Neutrophil (primary cell): ENCODE measurements around the gene WNT6.

Experiments
- H3K27ac ChIP-seq: fragments of 200-600 bp; sonication (generic); 2 replicates; pipeline ENCODE4 v1.5.1; 2016; ENCODE audit warnings: mild to moderate bottlenecking, moderate library complexity
- H3K27me3 ChIP-seq: fragments of 200-600 bp; sonication (generic); 2 replicates; pipeline ENCODE4 v1.6.0; 2016; ENCODE audit warnings: mild to moderate bottlenecking
- H3K36me3 ChIP-seq: fragments of 200-600 bp; sonication (generic); 2 replicates; pipeline ENCODE4 v1.5.1; 2017
- H3K4me1 ChIP-seq, 2 experiments: fragments of 200-600 bp in 1 of 2; sonication (generic) in 1 of 2; 1 replicate in 1 of 2; 2 replicates in 1 of 2; pipeline versions ENCODE4 v1.5.1 to v1.6.1; 2013 to 2016; ENCODE audit warnings: low read depth in 1 of 2, low read length in 1 of 2, mild to moderate bottlenecking in 1 of 2, moderate library complexity in 1 of 2; ENCODE audit not compliant: control insufficient read depth in 1 of 2, insufficient read depth in 1 of 2
- H3K4me3 ChIP-seq, 2 experiments: fragments of 200-600 bp in 1 of 2; sonication (generic) in 1 of 2; 1 replicate in 1 of 2; 2 replicates in 1 of 2; pipeline ENCODE4 v1.5.1; 2013 to 2016; ENCODE audit warnings: low read depth in 1 of 2, low read length in 1 of 2, mild to moderate bottlenecking in 1 of 2, moderate library complexity in 1 of 2
- H3K9me3 ChIP-seq: fragments of 200-600 bp; sonication (generic); 2 replicates; pipeline ENCODE4 v1.5.1; 2016
- CTCF ChIP-seq: fragments of 200-600 bp; sonication (generic); IDR thresholded peaks from 2 replicates; pipeline ENCODE4 v1.5.1; 2016; ENCODE audit warnings: antibody characterized with exemption

WNT6 gene

GRCh38 chr2:218896501-218897393, 37.1 kb downstream of the WNT6 start:
- no peaks in the 10 kb centered on the region for H3K36me3 ChIP-seq
- TF ChIP-seq CTCF: no peak
- H3K27ac ChIP-seq: no peak overlapping the region
- H3K4me3 ChIP-seq: no peak overlapping the region
- H3K4me1 ChIP-seq: peaks cover 4 to 15% of the 10 kb centered on the region in 2 experiments
- no peaks in the 10 kb centered on the region for H3K9me3 ChIP-seq
- H3K27me3 ChIP-seq: peaks cover 100% of the 10 kb centered on the region

GRCh38 chr2:218897394-218898108, 37.9 kb downstream of the WNT6 start:
- TF ChIP-seq CTCF: no peak
- Histone ChIP-seq H3K36me3 (no peaks in the 10 kb centered on the region), H3K4me3 (no peak overlapping the region), H3K27ac (no peak overlapping the region), H3K4me1 (peaks cover 4 to 15% of the 10 kb centered on the region in 2 experiments), H3K27me3 (peaks cover 100% of the 10 kb centered on the region), H3K9me3 (no peaks in the 10 kb centered on the region)

GRCh38 chr2:218898109-218898878, 38.7 kb downstream of the WNT6 start:
- H3K4me3 ChIP-seq: no peak overlapping the region
- peak; percentile 74 for TF ChIP-seq CTCF
- no peaks in the 10 kb centered on the region for H3K36me3 ChIP-seq
- peaks cover 0 to 9% of the 10 kb centered on the region in 2 experiments for H3K4me1 ChIP-seq
- H3K9me3 ChIP-seq: no peaks in the 10 kb centered on the region
- H3K27me3 ChIP-seq: peaks cover 100% of the 10 kb centered on the region
- no peak overlapping the region for H3K27ac ChIP-seq

GRCh38 chr2:218899147-218899546, 39.5 kb downstream of the WNT6 start:
- no peak for TF ChIP-seq CTCF
- Histone ChIP-seq H3K36me3 (no peaks in the 10 kb centered on the region), H3K27me3 (peaks cover 100% of the 10 kb centered on the region)

GRCh38 chr2:218902427-218902826, 42.8 kb downstream of the WNT6 start:
- Histone ChIP-seq H3K27ac (no peak overlapping the region), H3K27me3 (peaks cover 100% of the 10 kb centered on the region), H3K4me1 (peaks cover 0 to 7% of the 10 kb centered on the region in 2 experiments), H3K4me3 (no peak overlapping the region), H3K36me3 (no peaks in the 10 kb centered on the region), H3K9me3 (no peaks in the 10 kb centered on the region)
- TF ChIP-seq CTCF: no peak

More at GRCh38 chr2:218899147-218899546, 39.5 kb downstream of the WNT6 start:
- Histone ChIP-seq H3K9me3 (no peaks in the 10 kb centered on the region), H3K27ac (no peak overlapping the region), H3K4me1 (peaks cover 0 to 7% of the 10 kb centered on the region in 2 experiments), H3K4me3 (no peak overlapping the region)
